Measurements from ENCODE around the gene DCBLD2. TPM values are rescaled to one million over a fixed set of nuclear protein-coding genes. Genes with fewer than 3 reads are reported as not detected.

Gene DCBLD2
- total RNA-seq, 2 experiments from 2014 or later = 11.9 to 12.0 TPM

GRCh38 chr3:98769448-98769847, 132.0 kb downstream of the DCBLD2 start:
- H3K79me2 ChIP-seq (ENCODE audit: insufficient read depth, low read depth, low read length) = no peaks in the 10 kb centered on the region
- DNase-seq (ENCODE audit: low spot score) = no peak
- CTCF ChIA-PET (ENCODE audit: unreplicated experiment) = no interaction called here
- H3K4me3 ChIP-seq (ENCODE audit: low read depth, low read length, poor library complexity, severe bottlenecking) = no peak overlapping the region
- H4K20me1 ChIP-seq (ENCODE audit: insufficient read depth, low read length) = no peaks in the 10 kb centered on the region
- H3K9me3 ChIP-seq (ENCODE audit: low read length) = no peaks in the 10 kb centered on the region
- peaks cover 9% of the 10 kb centered on the region for H3K4me1 ChIP-seq (ENCODE audit: insufficient read depth, low read length, poor library complexity, severe bottlenecking)
- no TSS peak for BruUV-seq (replicated peaks)
- POLR2A ChIA-PET = no interaction called here
- H3K27ac ChIP-seq (ENCODE audit: low read depth, low read length, poor library complexity, severe bottlenecking) = no peak overlapping the region
- H3K36me3 ChIP-seq (ENCODE audit: insufficient read depth, low read length) = no peaks in the 10 kb centered on the region
- intact Hi-C loops (cut with micrococcal nuclease; ENCODE audit: unreplicated experiment) = no loop called here
- TF ChIP-seq EZH2phosphoT487 (IDR thresholded peaks at IDR 0.05; ENCODE audit: borderline replicate concordance, low read depth, low read length) = no peak
- TF ChIP-seq, protein P1, sequence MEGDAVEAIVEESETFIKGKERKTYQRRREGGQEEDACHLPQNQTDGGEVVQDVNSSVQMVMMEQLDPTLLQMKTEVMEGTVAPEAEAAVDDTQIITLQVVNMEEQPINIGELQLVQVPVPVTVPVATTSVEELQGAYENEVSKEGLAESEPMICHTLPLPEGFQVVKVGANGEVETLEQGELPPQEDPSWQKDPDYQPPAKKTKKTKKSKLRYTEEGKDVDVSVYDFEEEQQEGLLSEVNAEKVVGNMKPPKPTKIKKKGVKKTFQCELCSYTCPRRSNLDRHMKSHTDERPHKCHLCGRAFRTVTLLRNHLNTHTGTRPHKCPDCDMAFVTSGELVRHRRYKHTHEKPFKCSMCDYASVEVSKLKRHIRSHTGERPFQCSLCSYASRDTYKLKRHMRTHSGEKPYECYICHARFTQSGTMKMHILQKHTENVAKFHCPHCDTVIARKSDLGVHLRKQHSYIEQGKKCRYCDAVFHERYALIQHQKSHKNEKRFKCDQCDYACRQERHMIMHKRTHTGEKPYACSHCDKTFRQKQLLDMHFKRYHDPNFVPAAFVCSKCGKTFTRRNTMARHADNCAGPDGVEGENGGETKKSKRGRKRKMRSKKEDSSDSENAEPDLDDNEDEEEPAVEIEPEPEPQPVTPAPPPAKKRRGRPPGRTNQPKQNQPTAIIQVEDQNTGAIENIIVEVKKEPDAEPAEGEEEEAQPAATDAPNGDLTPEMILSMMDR (conservative IDR thresholded peaks at IDR 0.05; ENCODE audit: low read length) = no peak
- H2AFZ ChIP-seq (ENCODE audit: low read length) = no peak overlapping the region
- H3K9me2 ChIP-seq (ENCODE audit: insufficient read depth, low read length) = no peaks in the 10 kb centered on the region
- H3K4me2 ChIP-seq (ENCODE audit: low read length) = no peak overlapping the region

DNA sequence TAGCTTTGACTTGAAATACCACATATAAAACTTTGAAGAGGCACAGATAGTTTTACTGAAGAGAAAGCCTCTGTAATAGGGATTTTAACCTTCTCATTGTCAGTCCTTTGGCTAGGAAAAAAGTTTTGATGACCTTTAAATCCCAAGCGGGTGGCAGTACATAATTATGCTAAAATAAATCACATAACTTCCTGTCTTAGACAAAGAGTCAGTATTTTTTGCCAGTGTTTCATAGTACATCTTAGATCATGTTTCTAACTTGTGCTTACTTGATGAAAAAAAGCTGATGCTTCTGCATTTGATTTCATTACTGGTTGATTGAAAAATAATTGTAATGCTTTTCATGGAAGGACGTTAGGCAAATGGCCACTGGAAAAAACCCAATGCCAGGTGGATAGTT, 132.5 kb downstream of the DCBLD2 start:
- CTCF ChIA-PET (ENCODE audit: unreplicated experiment) = no interaction called here
- no peaks in the 10 kb centered on the region for H3K79me2 ChIP-seq (ENCODE audit: insufficient read depth, low read depth, low read length)
- H4K20me1 ChIP-seq (ENCODE audit: insufficient read depth, low read length) = no peaks in the 10 kb centered on the region
- intact Hi-C loops (cut with micrococcal nuclease; ENCODE audit: unreplicated experiment) = no loop called here
- POLR2A ChIA-PET = no interaction called here
- no peak for DNase-seq (ENCODE audit: low spot score)
- no TSS peak for BruUV-seq (replicated peaks)
- peaks cover 9% of the 10 kb centered on the region for H3K4me1 ChIP-seq (ENCODE audit: insufficient read depth, low read length, poor library complexity, severe bottlenecking)
- TF ChIP-seq, protein P1 (conservative IDR thresholded peaks at IDR 0.05; ENCODE audit: low read length) = no peak
- TF ChIP-seq EZH2phosphoT487 (IDR thresholded peaks at IDR 0.05; ENCODE audit: borderline replicate concordance, low read depth, low read length) = no peak
- no peak overlapping the region for H3K27ac ChIP-seq (ENCODE audit: low read depth, low read length, poor library complexity, severe bottlenecking)
- H2AFZ ChIP-seq (ENCODE audit: low read length) = no peak overlapping the region; the same call in 1 of the 2 replicates
- no peaks in the 10 kb centered on the region for H3K36me3 ChIP-seq (ENCODE audit: insufficient read depth, low read length)
- no peaks in the 10 kb centered on the region for H3K9me3 ChIP-seq (ENCODE audit: low read length)
- no peak overlapping the region for H3K4me3 ChIP-seq (ENCODE audit: low read depth, low read length, poor library complexity, severe bottlenecking)
- peak overlapping the region; percentile 5; the same call in 1 of the 2 replicates for H3K4me2 ChIP-seq (ENCODE audit: low read length)
- H3K9me2 ChIP-seq (ENCODE audit: insufficient read depth, low read length) = no peaks in the 10 kb centered on the region

GRCh38 chr3:98766924-98767323, 134.6 kb downstream of the DCBLD2 start:
- peaks cover 12% of the 10 kb centered on the region for H3K4me1 ChIP-seq (ENCODE audit: insufficient read depth, low read length, poor library complexity, severe bottlenecking)
- intact Hi-C loops (cut with micrococcal nuclease; ENCODE audit: unreplicated experiment) = no loop called here
- no peak overlapping the region for H2AFZ ChIP-seq (ENCODE audit: low read length)
- no TSS peak for BruUV-seq (replicated peaks)
- H3K4me3 ChIP-seq (ENCODE audit: low read depth, low read length, poor library complexity, severe bottlenecking) = no peak overlapping the region
- no peak overlapping the region for H3K4me2 ChIP-seq (ENCODE audit: low read length)
- H3K27ac ChIP-seq (ENCODE audit: low read depth, low read length, poor library complexity, severe bottlenecking) = peak overlapping the region; percentile 15
- ChIA-PET CTCF (ENCODE audit: unreplicated experiment) (no interaction called here), POLR2A (no interaction called here)
- no peak for TF ChIP-seq EZH2phosphoT487 (IDR thresholded peaks at IDR 0.05; ENCODE audit: borderline replicate concordance, low read depth, low read length)
- TF ChIP-seq, protein P1 (conservative IDR thresholded peaks at IDR 0.05; ENCODE audit: low read length) = no peak
- no peaks in the 10 kb centered on the region for H3K36me3 ChIP-seq (ENCODE audit: insufficient read depth, low read length)
- no peaks in the 10 kb centered on the region for H3K9me2 ChIP-seq (ENCODE audit: insufficient read depth, low read length)
- no peaks in the 10 kb centered on the region for H4K20me1 ChIP-seq (ENCODE audit: insufficient read depth, low read length)
- no peaks in the 10 kb centered on the region for H3K79me2 ChIP-seq (ENCODE audit: insufficient read depth, low read depth, low read length)
- H3K9me3 ChIP-seq (ENCODE audit: low read length) = no peaks in the 10 kb centered on the region
- no peak for DNase-seq (ENCODE audit: low spot score)

Measured in OCI-LY7 (cell line).